ENCODE results near the gene SYT2.

SYT2 gene

DNA sequence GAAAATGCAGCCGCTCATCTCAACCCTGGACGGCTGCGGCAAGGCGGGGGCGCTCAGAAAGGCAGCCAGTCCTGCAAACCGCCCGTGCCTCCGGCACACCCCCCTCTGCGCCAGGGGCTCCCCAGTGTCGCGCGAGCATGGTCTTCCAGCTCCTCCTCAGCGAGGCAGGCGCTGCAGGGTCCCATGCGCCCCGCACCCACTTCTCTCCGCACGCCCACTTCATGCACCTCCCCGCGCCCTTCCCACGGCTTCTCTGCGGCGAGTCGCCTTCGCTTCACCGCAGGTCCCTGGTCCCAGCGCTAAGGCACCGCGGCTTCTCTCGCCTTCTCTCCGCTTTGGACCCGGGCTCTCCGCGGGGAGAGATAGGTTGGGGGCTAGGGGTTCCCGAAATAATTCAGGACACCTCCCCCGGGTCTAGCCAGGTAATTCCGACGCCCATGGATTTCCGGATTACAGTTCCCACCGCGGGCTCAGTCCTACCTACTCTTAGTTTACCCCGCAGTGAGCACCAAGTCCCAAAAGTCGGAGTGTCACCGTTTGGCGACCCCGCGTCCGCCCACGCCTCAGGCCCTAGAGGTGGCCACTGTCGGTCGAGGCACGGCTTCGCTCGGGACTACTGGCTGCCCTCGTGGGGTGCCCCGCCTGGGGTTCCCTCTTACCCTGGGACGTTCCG lies 67.5 kb downstream of the SYT2 start:
- no peak for TF ChIP-seq SIN3A (IDR thresholded peaks at IDR 0.05; ENCODE audit: borderline replicate concordance, insufficient read depth, low read length)
- no peak for TF ChIP-seq POLR2AphosphoS5 (IDR thresholded peaks at IDR 0.05; ENCODE audit: low read depth, low read length)
- TF ChIP-seq, protein P1, sequence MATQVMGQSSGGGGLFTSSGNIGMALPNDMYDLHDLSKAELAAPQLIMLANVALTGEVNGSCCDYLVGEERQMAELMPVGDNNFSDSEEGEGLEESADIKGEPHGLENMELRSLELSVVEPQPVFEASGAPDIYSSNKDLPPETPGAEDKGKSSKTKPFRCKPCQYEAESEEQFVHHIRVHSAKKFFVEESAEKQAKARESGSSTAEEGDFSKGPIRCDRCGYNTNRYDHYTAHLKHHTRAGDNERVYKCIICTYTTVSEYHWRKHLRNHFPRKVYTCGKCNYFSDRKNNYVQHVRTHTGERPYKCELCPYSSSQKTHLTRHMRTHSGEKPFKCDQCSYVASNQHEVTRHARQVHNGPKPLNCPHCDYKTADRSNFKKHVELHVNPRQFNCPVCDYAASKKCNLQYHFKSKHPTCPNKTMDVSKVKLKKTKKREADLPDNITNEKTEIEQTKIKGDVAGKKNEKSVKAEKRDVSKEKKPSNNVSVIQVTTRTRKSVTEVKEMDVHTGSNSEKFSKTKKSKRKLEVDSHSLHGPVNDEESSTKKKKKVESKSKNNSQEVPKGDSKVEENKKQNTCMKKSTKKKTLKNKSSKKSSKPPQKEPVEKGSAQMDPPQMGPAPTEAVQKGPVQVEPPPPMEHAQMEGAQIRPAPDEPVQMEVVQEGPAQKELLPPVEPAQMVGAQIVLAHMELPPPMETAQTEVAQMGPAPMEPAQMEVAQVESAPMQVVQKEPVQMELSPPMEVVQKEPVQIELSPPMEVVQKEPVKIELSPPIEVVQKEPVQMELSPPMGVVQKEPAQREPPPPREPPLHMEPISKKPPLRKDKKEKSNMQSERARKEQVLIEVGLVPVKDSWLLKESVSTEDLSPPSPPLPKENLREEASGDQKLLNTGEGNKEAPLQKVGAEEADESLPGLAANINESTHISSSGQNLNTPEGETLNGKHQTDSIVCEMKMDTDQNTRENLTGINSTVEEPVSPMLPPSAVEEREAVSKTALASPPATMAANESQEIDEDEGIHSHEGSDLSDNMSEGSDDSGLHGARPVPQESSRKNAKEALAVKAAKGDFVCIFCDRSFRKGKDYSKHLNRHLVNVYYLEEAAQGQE (IDR thresholded peaks at IDR 0.05; ENCODE audit: insufficient read depth in 1 of 2, low read depth in 2 of 2, low read length in 2 of 2) = no peak
- no peak for TF ChIP-seq TAF1 (IDR thresholded peaks at IDR 0.05; ENCODE audit: borderline replicate concordance, insufficient read depth, low read length)
- TF ChIP-seq FOXP2 (optimal IDR thresholded peaks at IDR 0.05; ENCODE audit: borderline replicate concordance, extremely low read depth, extremely low read length, insufficient read depth) = no peak

DNA sequence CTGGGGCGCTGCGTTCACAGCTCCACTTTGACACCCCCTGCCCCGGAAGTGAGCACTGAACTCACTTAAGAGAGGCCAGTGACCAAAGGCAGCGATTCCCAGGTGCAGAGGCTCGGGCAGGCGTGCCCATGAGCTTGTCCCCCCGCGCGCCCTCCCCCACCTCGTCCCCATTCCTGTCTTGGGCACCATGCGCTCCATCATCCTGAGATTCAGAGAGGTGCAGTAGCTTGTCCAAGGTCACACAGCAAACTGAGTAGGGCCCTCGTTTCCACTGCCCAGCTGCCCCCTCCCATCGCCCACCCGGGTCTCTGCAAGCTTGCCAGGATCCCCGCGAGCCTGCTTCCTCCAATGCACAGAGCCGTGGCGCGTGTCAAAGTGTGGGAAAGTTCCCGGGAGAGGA lies 68.0 kb downstream of the SYT2 start:
- no peak for TF ChIP-seq POLR2AphosphoS5 (IDR thresholded peaks at IDR 0.05; ENCODE audit: low read depth, low read length)
- no peak for TF ChIP-seq FOXP2 (optimal IDR thresholded peaks at IDR 0.05; ENCODE audit: borderline replicate concordance, extremely low read depth, extremely low read length, insufficient read depth)
- no peak for TF ChIP-seq SIN3A (IDR thresholded peaks at IDR 0.05; ENCODE audit: borderline replicate concordance, insufficient read depth, low read length)
- TF ChIP-seq TAF1 (IDR thresholded peaks at IDR 0.05; ENCODE audit: borderline replicate concordance, insufficient read depth, low read length) = no peak
- TF ChIP-seq, protein P1 (IDR thresholded peaks at IDR 0.05; ENCODE audit: insufficient read depth in 1 of 2, low read depth in 2 of 2, low read length in 2 of 2) = no peak

DNA sequence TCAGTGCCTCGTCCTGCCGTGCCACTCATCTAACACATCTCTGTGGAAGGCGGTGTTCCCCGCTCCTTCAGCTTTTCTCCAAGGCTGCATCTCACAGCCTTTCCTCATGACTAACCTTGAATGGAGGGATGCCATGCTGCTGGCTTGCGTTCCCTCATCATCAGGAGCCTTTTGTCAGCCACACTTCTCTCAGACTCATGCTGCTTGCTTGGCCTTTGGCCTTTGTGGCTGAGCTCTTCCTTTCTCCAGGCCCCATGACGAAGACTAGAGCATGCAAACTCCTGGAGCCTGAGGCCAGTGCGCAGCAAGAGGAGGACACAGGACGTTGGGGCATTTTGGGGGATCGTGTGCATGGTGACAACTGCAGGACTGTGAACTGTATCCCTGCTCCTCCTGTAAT lies 70.8 kb downstream of the SYT2 start:
- TF ChIP-seq FOXP2 (optimal IDR thresholded peaks at IDR 0.05; ENCODE audit: borderline replicate concordance, extremely low read depth, extremely low read length, insufficient read depth) (no peak), POLR2AphosphoS5 (IDR thresholded peaks at IDR 0.05; ENCODE audit: low read depth, low read length) (no peak), TAF1 (IDR thresholded peaks at IDR 0.05; ENCODE audit: borderline replicate concordance, insufficient read depth, low read length) (no peak), SIN3A (IDR thresholded peaks at IDR 0.05; ENCODE audit: borderline replicate concordance, insufficient read depth, low read length) (no peak)
- TF ChIP-seq, protein P1 (IDR thresholded peaks at IDR 0.05; ENCODE audit: insufficient read depth in 1 of 2, low read depth in 2 of 2, low read length in 2 of 2) = no peak

DNA sequence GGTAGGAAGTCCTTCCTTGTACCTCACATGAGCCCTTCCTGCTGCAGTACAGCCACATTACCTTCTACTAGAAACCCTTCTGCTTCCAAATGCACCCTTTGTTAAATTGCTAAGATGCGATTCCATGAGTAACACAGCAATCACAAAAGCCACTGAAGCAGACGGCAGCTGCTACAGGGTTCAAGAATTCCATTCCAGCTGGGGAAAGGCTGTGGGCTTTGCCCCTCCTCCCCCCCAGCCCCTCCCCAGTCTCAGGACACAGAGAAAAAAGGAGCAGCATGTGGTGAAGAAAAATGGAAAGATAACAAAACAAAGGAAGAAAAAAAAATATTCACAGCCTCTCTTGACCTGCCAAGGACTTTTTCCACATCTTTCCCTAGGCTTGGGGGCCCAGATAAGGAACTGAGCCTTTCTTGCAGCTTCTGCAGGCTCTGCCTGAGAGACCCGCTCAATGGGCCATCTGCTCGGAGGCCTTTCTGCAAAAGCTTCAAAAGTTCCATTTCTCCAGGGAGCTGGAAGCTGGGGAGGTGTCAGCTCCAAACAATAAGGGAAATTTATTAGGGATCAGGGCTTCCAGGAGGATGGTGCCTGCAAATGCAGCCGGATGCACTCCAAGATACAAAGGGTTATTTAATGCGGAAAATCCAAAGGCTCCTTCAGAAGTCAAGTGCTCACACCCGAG lies 72.1 kb downstream of the SYT2 start:
- no peak for TF ChIP-seq TAF1 (IDR thresholded peaks at IDR 0.05; ENCODE audit: borderline replicate concordance, insufficient read depth, low read length)
- TF ChIP-seq FOXP2 (optimal IDR thresholded peaks at IDR 0.05; ENCODE audit: borderline replicate concordance, extremely low read depth, extremely low read length, insufficient read depth) = no peak
- TF ChIP-seq POLR2AphosphoS5 (IDR thresholded peaks at IDR 0.05; ENCODE audit: low read depth, low read length) = no peak
- TF ChIP-seq SIN3A (IDR thresholded peaks at IDR 0.05; ENCODE audit: borderline replicate concordance, insufficient read depth, low read length) = no peak
- TF ChIP-seq, protein P1 (IDR thresholded peaks at IDR 0.05; ENCODE audit: insufficient read depth in 1 of 2, low read depth in 2 of 2, low read length in 2 of 2) = no peak

All from PFSK-1 (cell line).